TTC549 (cell line): ENCODE data around the gene OR6C70.
"Not testable (repeated sequence)": the region's sequence is repeated elsewhere in the genome, so short reads cannot be mapped to it uniquely, and the experiment has no call there.

Experiments used
- FAIRE-seq: peaks from 2 replicates; lab custom pipeline; 2012; peaks lifted over from hg19 to GRCh38; lab: Jason Lieb, UNC

Gene OR6C70

GRCh38 chr12:55470088-55470829 lies at the start of gene OR6C70:
Gene OR6C70 (minus strand): TSS chr12:55470138. CDS start chr12:55470138, 0 bp downstream.
- FAIRE-seq, result no peak

DNA sequence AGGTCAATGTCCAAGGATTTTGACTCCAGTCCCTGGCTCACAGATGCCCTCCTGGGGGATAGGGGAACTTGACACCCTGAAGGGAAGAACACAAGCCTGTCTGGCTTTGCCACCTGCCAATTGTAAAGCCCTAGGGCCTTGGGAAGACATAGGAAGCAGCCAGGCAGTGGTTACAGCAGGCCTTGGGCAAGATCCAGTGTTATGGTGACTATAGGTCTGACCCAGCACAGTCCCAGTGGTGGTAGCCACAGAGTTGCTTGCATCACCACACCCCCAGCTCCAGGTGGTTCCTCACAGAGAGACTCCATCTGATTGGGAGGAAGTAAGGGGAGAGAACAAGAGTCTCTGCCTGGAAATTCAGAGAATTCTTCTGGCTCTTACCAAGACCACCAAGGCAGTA lies 46.5 kb upstream of the OR6C70 start:
- no peak for FAIRE-seq

DNA sequence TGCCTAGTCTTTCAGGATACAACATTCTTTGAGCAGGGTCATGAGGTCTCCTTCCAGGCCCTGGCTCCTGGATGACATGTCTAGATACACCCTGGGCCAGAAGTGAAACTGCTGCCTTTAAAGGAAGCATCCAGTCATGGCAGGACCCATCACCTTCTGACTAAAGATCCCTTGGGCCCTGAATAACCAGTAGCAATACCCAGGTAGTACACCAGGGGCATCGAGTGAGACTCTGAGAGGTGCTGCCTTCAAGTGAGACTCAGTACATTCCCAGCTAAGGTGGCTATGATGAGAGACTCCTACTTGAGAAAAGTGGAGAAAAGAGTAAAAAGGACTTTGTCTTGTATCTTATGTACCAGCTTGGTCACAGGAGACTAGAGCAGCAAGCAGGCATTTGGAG lies 45.8 kb upstream of the OR6C70 start:
- FAIRE-seq, result no peak

DNA sequence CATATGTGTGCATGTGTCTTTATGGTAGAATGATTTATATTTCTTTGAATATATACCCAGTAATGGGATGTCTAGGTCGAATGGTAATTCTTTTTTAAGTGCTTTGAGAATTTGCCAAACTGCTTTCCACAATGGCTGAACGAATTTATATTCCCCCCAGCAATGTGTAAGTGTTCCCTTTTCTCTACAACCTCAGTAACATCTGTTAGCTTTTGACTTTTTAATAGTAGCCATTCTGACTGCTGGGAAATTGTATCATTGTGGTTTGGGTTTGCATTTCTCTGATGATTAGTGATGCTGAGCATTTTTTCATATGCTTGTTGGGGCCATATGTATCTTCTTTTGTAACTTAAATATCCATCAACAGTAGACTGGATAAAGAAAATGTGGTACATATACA lies 31.7 kb upstream of the OR6C70 start:
- no peak for FAIRE-seq

- no peak for FAIRE-seq
Observed at GRCh38 chr12:55499810-55500252, 29.9 kb upstream of the OR6C70 start.

GRCh38 chr12:55499231-55499630 lies 29.3 kb upstream of the OR6C70 start:
- no peak for FAIRE-seq

- no peak for FAIRE-seq
Observed at GRCh38 chr12:55495490-55495889, 25.6 kb upstream of the OR6C70 start.

DNA sequence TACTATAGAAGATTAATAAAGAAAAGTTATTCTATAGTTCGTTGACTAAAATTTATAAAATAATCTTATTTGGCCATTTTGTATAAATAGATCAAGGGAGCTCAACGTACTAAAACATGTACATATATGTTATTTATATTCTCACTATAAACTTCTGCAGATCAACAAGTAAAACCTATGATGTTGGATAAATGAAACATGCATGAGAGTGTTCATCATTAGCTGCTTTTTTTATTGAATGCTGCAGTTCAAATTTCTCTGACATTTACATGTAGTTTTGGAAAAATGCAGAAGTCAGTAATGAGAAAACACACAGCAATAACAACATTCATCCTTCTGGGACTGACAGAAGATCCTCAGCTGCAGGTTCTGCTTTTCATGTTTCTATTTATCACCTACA lies 22.1 kb upstream of the OR6C70 start, which contains the start of gene OR6C68:
TSS of gene OR6C68 (plus strand) at position 301 of the 400 bp plus-strand sequence. CDS start at position 301, 0 bp downstream.
- FAIRE-seq, result no peak

DNA sequence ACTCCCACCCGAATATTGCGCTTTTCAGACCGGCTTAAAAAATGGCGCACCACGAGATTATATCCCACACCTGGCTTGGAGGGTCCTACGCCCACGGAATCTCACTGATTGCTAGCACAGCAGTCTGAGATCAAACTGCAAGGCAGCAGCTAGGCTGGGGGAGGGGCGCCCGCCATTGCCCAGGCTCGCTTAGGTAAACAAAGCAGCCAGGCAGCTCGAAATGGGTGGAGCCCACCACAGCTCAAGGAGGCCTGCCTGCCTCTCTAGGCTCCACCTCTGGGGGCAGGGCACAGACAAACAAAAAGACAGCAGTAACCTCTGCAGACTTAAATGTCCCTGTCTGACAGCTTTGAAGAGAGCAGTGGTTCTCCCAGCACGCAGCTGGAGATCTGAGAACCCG lies 14.3 kb upstream of the OR6C70 start:
- FAIRE-seq, result not testable (repeated sequence)

- FAIRE-seq, result not testable (repeated sequence)
Observed at GRCh38 chr12:55479136-55479535, 9.2 kb upstream of the OR6C70 start.

- FAIRE-seq, result no peak
Observed at GRCh38 chr12:55472264-55472663, 2.3 kb upstream of the OR6C70 start.

GRCh38 chr12:55469291-55469690 lies 647 bp downstream of the OR6C70 start:
- FAIRE-seq, result no peak

DNA sequence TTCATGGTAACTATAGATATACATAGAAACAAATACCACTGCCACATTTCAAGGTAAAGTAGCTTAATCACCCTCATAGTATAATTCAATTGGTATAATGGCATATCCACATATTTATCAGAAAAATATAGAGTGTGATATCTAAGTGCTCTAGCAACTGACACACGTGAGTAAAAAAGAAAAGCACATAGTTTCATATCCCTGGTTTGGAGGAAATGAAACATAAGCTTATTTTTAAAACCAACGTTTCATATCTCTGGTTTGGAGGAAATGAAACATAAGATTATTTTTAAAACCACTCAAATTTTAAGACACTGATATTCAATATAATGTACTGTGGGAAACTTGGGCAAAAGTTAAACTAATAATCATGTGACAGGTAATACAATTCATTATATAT lies 2.1 kb downstream of the OR6C70 start:
- FAIRE-seq, result no peak

GRCh38 chr12:55464926-55465325 lies 5.0 kb downstream of the OR6C70 start:
- FAIRE-seq, result not testable (repeated sequence)

GRCh38 chr12:55448825-55449224 lies 21.1 kb downstream of the OR6C70 start:
- FAIRE-seq, result no peak

DNA sequence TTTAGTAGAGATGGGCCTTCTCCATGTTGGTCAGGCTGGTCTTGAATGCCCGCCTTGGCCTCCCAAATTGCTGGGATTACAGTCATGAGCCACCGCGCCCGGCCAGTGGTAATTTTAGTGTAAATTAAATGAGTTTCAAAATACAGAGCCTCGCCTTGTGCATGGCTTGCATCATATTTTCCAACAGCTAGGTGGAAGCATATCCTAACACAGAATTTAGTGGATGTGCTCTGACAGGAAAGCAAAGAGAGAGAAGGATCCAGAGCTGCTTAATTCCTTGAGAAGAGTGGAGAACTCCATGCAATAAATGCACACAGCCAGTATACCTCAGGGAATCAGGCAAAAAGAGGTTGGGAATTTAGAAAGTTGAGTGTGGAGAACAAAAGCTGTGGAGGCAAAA lies 23.6 kb downstream of the OR6C70 start:
- FAIRE-seq, result no peak

- no peak for FAIRE-seq
Observed at GRCh38 chr12:55445357-55445756, 24.6 kb downstream of the OR6C70 start.

DNA sequence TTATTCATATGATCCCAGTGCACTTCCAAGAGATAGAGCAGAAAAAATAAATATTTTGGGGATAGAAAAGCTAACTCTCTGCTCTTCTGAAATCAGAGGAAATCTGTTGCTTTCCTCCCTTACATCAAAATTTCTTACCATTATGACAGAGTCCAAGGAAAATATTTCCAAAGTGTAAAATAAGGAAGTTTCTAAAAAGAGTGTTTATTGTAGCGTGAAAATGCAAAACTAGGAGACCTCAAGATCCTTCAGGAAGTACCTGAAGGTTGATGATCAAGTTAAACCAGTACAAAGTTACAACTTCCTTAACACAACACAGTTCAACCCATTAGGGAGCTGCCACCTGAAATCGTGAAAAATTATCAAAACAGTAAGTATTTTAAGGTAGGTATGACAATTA lies 26.2 kb downstream of the OR6C70 start, which contains the start of gene OR6C2:
TSS of gene OR6C2 (plus strand) at position 301 of the 400 bp plus-strand sequence. CDS start 8,138 bp downstream, outside the sequence.
- no peak for FAIRE-seq

DNA sequence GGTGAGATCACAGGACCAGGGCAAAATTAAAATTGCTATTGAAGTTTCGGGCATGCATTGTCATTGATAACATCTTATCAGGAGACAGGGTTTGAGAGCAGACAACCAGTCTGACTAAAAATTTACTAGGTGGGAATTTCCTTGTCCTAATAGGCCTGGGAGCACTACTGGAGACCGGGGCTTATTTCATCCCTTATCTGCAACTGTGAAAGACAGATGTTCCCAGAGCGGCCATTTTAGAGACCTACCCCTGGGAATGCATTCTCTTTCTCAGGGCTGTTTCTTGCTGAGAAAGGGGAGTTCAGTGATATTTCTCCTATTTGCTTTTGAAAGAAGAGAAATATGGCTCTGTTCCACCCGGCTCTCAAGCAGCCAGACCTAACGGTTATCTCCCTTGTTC lies 28.7 kb downstream of the OR6C70 start:
- FAIRE-seq, result not testable (repeated sequence)

DNA sequence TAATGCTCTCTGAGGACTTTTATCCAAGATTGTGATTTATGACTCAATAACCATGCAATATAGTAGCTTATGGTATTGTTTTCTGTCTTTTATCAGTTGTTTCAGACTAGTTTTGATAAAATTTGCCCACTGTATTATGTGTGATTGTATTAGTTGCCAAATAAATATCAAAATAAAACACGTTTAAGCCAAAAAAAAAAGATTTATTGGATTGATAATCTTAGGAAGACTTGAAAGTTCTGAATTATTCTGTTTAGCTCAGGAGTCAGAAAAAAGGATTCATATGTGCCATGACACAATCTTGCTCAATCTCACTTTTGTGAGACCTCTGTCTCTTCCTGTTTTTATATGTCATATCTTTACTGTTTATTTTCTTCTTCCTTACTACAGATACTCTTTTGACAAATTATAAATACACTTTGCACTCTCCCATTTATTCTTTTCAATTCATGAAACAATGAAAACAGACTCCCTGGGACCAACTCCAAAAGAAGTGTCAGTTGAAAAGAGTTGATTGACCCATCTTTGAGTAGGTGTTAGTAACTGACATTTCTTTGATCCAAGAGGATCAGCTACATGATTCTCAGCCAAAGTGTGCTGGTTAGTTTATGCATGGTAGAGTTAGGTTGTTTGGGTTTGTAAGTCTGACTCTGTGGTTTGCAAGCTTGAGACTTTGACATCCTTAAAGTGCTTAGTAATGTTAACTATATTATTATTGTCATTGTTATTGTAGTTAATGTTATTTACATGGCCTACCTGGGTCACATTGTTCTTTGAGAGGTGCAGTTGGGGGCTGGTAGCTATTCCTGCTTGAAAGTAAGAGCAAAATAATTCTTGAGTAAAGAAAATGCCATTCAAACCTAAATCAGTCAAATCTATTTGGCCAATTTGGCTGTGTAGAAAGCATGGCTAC lies 41.4 kb downstream of the OR6C70 start:
- no peak for FAIRE-seq

GRCh38 chr12:55425954-55426353 lies 44.0 kb downstream of the OR6C70 start, which contains the start of gene OR6C76:
Gene OR6C76 (plus strand): TSS chr12:55426254. CDS start chr12:55426254, 0 bp downstream.
- FAIRE-seq, result no peak

- no peak for FAIRE-seq
Observed at GRCh38 chr12:55420307-55420962, 49.5 kb downstream of the OR6C70 start.
